OCI-LY1 (cell line): ENCODE data around the gene ELMOD3.

ENCODE experiments used
- H2AFZ ChIP-seq: fragments of 200-600 bp; sonication (generic), shearing (Covaris generic); 2 replicates; pipeline ENCODE4 v1.6.0; 2014; ENCODE audit warnings: antibody characterized with exemption, mild to moderate bottlenecking, low read length
- H3F3A ChIP-seq: fragments of 200-600 bp; sonication (generic), shearing (Covaris generic); 2 replicates; pipeline ENCODE4 v1.6.0; 2014; ENCODE audit warnings: mild to moderate bottlenecking, antibody characterized with exemption, low read length, moderate library complexity; ENCODE audit not compliant: insufficient read depth
- H3K27ac ChIP-seq: fragments of 200-600 bp; sonication (generic); 2 replicates; pipeline ENCODE4 v1.5.1; 2014; ENCODE audit warnings: low read length, mixed run types, mild to moderate bottlenecking, low read depth; ENCODE audit not compliant: poor library complexity, severe bottlenecking
- H3K27me3 ChIP-seq: fragments of 200-600 bp; sonication (generic); 2 replicates; pipeline ENCODE4 v1.6.0; 2014; ENCODE audit warnings: antibody characterized with exemption, mild to moderate bottlenecking, low read length, moderate library complexity; ENCODE audit not compliant: insufficient read depth
- H3K36me3 ChIP-seq: fragments of 200-600 bp; sonication (generic); 2 replicates; pipeline ENCODE4 v1.6.1; 2014; ENCODE audit warnings: mild to moderate bottlenecking, antibody characterized with exemption, low read length, moderate library complexity, mixed read lengths; ENCODE audit not compliant: insufficient read depth
- H3K4me1 ChIP-seq: fragments of 200-600 bp; sonication (generic); 2 replicates; pipeline ENCODE4 v1.5.1; 2014; ENCODE audit warnings: mild to moderate bottlenecking, low read length, moderate library complexity; ENCODE audit not compliant: insufficient read depth, severe bottlenecking
- H3K4me2 ChIP-seq: fragments of 200-600 bp; sonication (generic), shearing (Covaris generic); 2 replicates; pipeline ENCODE4 v1.6.1; 2014; ENCODE audit warnings: low read length
- H3K4me3 ChIP-seq: fragments of 200-600 bp; sonication (generic); 2 replicates; pipeline ENCODE4 v1.5.1; 2014; ENCODE audit warnings: low read length, low read depth, mild to moderate bottlenecking, mixed read lengths; ENCODE audit not compliant: poor library complexity, severe bottlenecking
- H3K79me2 ChIP-seq: fragments of 200-600 bp; shearing (Covaris generic); 2 replicates; pipeline ENCODE4 v1.6.1; 2016; ENCODE audit warnings: mixed run types, low read length, mixed read lengths; ENCODE audit not compliant: insufficient read depth
- H3K9ac ChIP-seq: fragments of 200-600 bp; sonication (generic), shearing (Covaris generic); 2 replicates; pipeline ENCODE4 v1.6.1; 2014; ENCODE audit warnings: mild to moderate bottlenecking, low read length, mixed read lengths
- H3K9me2 ChIP-seq: fragments of 200-600 bp; sonication (generic), shearing (Covaris generic); 2 replicates; pipeline ENCODE4 v1.6.1; 2014; ENCODE audit warnings: low read depth, mild to moderate bottlenecking, low read length, mixed read lengths
- H3K9me3 ChIP-seq: fragments of 200-600 bp; shearing (Covaris generic); 2 replicates; pipeline ENCODE4 v1.6.1; 2014; ENCODE audit warnings: low read length, mixed read lengths
- H4K20me1 ChIP-seq: fragments of 200-600 bp; sonication (generic), shearing (Covaris generic); 2 replicates; pipeline ENCODE4 v1.6.0; 2016; ENCODE audit warnings: mild to moderate bottlenecking, low read length; ENCODE audit not compliant: insufficient read depth
- EZH2 ChIP-seq: fragments of 200-600 bp; sonication (generic), shearing (Covaris generic); IDR thresholded peaks from 2 replicates; pipeline ENCODE4 v1.8.0; 2017; ENCODE audit warnings: borderline replicate concordance, mixed run types, mild to moderate bottlenecking, antibody characterized with exemption, low read length, moderate library complexity, mixed read lengths
- TF ChIP-seq, protein P1 (sequence below): fragments of 200-600 bp; sonication (generic), shearing (Covaris generic); IDR thresholded peaks from 2 replicates; pipeline ENCODE4 v1.5.1; 2017; ENCODE audit warnings: mild to moderate bottlenecking, antibody characterized with exemption, low read length, moderate library complexity, mixed read lengths

The ELMOD3 gene

DNA sequence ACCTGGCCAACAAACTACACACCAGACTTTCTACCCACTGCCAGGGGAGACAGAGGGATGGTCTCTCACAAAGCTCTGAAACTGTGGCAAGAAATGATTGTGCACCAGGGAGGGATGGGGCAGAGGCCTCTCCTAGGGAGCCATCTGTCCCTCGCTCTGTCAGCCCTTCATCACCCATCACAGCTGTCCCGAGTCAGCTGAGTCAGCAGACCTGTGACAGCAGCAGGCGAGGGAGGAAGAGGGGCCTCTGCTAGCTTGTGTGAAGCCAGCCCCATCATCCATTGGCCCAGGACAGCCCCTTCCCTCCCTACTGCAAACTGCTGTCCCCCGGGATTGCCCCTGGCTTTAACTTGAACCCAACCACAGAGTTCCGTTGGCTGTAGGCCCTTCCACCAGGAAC is 69.0 kb downstream of the ELMOD3 start:
- no peak for TF ChIP-seq EZH2
- TF ChIP-seq, protein P1, sequence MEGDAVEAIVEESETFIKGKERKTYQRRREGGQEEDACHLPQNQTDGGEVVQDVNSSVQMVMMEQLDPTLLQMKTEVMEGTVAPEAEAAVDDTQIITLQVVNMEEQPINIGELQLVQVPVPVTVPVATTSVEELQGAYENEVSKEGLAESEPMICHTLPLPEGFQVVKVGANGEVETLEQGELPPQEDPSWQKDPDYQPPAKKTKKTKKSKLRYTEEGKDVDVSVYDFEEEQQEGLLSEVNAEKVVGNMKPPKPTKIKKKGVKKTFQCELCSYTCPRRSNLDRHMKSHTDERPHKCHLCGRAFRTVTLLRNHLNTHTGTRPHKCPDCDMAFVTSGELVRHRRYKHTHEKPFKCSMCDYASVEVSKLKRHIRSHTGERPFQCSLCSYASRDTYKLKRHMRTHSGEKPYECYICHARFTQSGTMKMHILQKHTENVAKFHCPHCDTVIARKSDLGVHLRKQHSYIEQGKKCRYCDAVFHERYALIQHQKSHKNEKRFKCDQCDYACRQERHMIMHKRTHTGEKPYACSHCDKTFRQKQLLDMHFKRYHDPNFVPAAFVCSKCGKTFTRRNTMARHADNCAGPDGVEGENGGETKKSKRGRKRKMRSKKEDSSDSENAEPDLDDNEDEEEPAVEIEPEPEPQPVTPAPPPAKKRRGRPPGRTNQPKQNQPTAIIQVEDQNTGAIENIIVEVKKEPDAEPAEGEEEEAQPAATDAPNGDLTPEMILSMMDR = no peak
- Histone ChIP-seq H3F3A (no peaks in the 10 kb centered on the region), H2AFZ (no peak overlapping the region), H3K27ac (no peak overlapping the region), H4K20me1 (no peaks in the 10 kb centered on the region), H3K9me3 (no peaks in the 10 kb centered on the region), H3K9ac (no peak overlapping the region), H3K36me3 (no peaks in the 10 kb centered on the region), H3K4me3 (no peak overlapping the region), H3K4me1 (peaks cover 29% of the 10 kb centered on the region), H3K27me3 (no peaks in the 10 kb centered on the region), H3K79me2 (no peaks in the 10 kb centered on the region), H3K4me2 (no peak overlapping the region), H3K9me2 (no peaks in the 10 kb centered on the region)

DNA sequence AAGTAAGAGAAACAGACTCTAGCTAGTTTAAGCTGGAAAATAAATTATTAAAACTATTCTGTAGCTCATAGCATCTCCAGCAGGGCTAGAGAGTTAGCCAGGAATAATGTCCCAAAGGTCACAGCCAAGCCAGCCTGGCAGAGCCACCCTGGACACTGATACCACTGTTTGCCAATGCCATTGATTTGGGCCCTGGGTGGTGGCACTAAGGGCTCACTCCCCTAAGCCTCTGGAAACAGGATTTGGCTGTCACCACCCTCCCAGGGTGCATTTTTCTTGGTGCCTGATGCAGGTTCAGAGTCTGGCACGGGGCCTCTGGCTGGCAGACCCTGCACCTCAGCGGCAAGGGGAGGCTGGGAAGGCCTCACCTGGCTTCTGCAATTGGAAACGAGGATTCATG is 71.0 kb downstream of the ELMOD3 start:
- Histone ChIP-seq H3K27ac (no peak overlapping the region), H3K4me1 (peaks cover 9% of the 10 kb centered on the region), H4K20me1 (no peaks in the 10 kb centered on the region), H3F3A (no peaks in the 10 kb centered on the region), H3K4me3 (no peak overlapping the region), H3K9ac (no peak overlapping the region), H3K79me2 (no peaks in the 10 kb centered on the region), H2AFZ (no peak overlapping the region), H3K4me2 (no peak overlapping the region), H3K9me2 (no peaks in the 10 kb centered on the region), H3K27me3 (no peaks in the 10 kb centered on the region), H3K9me3 (no peaks in the 10 kb centered on the region), H3K36me3 (no peaks in the 10 kb centered on the region)
- TF ChIP-seq EZH2 = no peak
- TF ChIP-seq, protein P1 = no peak

DNA sequence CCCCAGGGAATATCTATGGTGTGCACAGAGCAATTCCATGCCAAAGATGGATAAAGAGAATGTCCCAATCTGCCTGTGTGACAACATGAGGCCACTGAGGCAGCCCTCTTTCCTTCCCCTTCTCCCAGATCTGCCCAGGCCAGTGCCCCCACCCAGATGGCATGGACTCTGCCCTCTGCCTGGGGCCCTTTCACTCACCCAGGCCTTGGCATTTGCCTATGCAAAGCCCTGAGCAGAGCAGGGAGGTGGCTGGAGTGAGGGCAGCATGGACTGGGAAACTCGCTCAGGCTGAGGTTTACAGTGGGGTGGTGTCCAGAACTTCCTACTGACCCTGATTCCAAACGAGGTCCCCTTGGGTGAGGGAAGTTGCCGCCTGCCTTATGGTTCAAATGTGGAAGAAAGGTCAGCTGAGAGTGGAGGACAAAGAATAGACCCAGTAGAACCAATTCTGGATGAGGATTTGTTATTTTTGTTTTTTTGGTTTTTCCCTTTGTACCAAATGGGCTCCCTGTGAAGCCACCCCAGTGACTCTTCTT is 72.8 kb downstream of the ELMOD3 start:
- H3K9me3 ChIP-seq = no peaks in the 10 kb centered on the region
- no peaks in the 10 kb centered on the region for H3K79me2 ChIP-seq
- no peaks in the 10 kb centered on the region for H3K9me2 ChIP-seq
- H3K4me3 ChIP-seq = no peak overlapping the region
- no peak overlapping the region for H3K27ac ChIP-seq
- no peaks in the 10 kb centered on the region for H4K20me1 ChIP-seq
- H2AFZ ChIP-seq = no peak overlapping the region
- H3K4me1 ChIP-seq = peaks cover 5% of the 10 kb centered on the region
- H3K27me3 ChIP-seq = no peaks in the 10 kb centered on the region
- H3K9ac ChIP-seq = no peak overlapping the region
- no peaks in the 10 kb centered on the region for H3F3A ChIP-seq
- no peaks in the 10 kb centered on the region for H3K36me3 ChIP-seq
- no peak overlapping the region for H3K4me2 ChIP-seq
- TF ChIP-seq, protein P1 = no peak
- no peak for TF ChIP-seq EZH2
